ENCODE measurements around the gene CRELD2.

The CRELD2 gene

GRCh38 chr22:49950396-49950994, 32.1 kb downstream of the CRELD2 start:
- Histone ChIP-seq H3K27me3 (no peaks in the 10 kb centered on the region), H3K27ac (peak overlapping the region; percentile 98), H3K9me3 (no peaks in the 10 kb centered on the region), H3K4me3 (ENCODE audit: low read depth in 1 of 2, low read length in 1 of 2) (peak overlapping the region in 1 of 2 experiments; percentile 8), H3K4me1 (ENCODE audit: control insufficient read depth in 1 of 2, insufficient read depth in 1 of 2, low read depth in 1 of 2, low read length in 1 of 2) (peaks cover 47 to 54% of the 10 kb centered on the region in 2 experiments), H3K36me3 (no peaks in the 10 kb centered on the region)
- no peak for TF ChIP-seq CTCF (IDR thresholded peaks at IDR 0.05)

- no peaks in the 10 kb centered on the region for H3K9me3 ChIP-seq
- peak overlapping the region; percentile 98 for H3K27ac ChIP-seq
- no peak for TF ChIP-seq CTCF (IDR thresholded peaks at IDR 0.05)
- no peaks in the 10 kb centered on the region for H3K36me3 ChIP-seq
- peaks cover 41 to 50% of the 10 kb centered on the region in 2 experiments for H3K4me1 ChIP-seq (ENCODE audit: control insufficient read depth in 1 of 2, insufficient read depth in 1 of 2, low read depth in 1 of 2, low read length in 1 of 2)
- H3K4me3 ChIP-seq (ENCODE audit: low read depth in 1 of 2, low read length in 1 of 2): peak overlapping the region in 1 of 2 experiments; percentile 8
- H3K27me3 ChIP-seq: no peaks in the 10 kb centered on the region
Observed at GRCh38 chr22:49951000-49951677, 32.7 kb downstream of the CRELD2 start.

- H3K9me3 ChIP-seq: no peaks in the 10 kb centered on the region
- H3K27ac ChIP-seq: peak overlapping the region; percentile 98
- H3K27me3 ChIP-seq: no peaks in the 10 kb centered on the region
- no peak for TF ChIP-seq CTCF (IDR thresholded peaks at IDR 0.05)
- no peaks in the 10 kb centered on the region for H3K36me3 ChIP-seq
- no peak overlapping the region for H3K4me3 ChIP-seq (ENCODE audit: low read depth in 1 of 2, low read length in 1 of 2)
- H3K4me1 ChIP-seq (ENCODE audit: control insufficient read depth in 1 of 2, insufficient read depth in 1 of 2, low read depth in 1 of 2, low read length in 1 of 2): peaks cover 41 to 50% of the 10 kb centered on the region in 2 experiments
Observed at GRCh38 chr22:49951678-49951985, 33.2 kb downstream of the CRELD2 start.

- Histone ChIP-seq H3K27ac (peak overlapping the region; percentile 98), H3K4me3 (ENCODE audit: low read depth in 1 of 2, low read length in 1 of 2) (peak overlapping the region in 1 of 2 experiments; percentile 37), H3K4me1 (ENCODE audit: control insufficient read depth in 1 of 2, insufficient read depth in 1 of 2, low read depth in 1 of 2, low read length in 1 of 2) (peaks cover 41 to 50% of the 10 kb centered on the region in 2 experiments)
Observed at GRCh38 chr22:49951986-49952896, 33.8 kb downstream of the CRELD2 start.

More at GRCh38 chr22:49951986-49952896, 33.8 kb downstream of the CRELD2 start:
- TF ChIP-seq CTCF (IDR thresholded peaks at IDR 0.05): no peak
- Histone ChIP-seq H3K36me3 (no peaks in the 10 kb centered on the region), H3K9me3 (no peaks in the 10 kb centered on the region), H3K27me3 (no peaks in the 10 kb centered on the region)
